Posterior cingulate gyrus (tissue), 11 donors: ENCODE measurements around the gene SSTR4.

ENCODE experiments used
- DNase-seq, 10 donors: peaks; one replicate each; pipeline versions ENCODE4 v3.0.0 to v3.0.0-alpha.2; 2020 to 2021; ENCODE audit warnings: mixed read lengths in 3 of 10
- intact Hi-C: fragments of 100-400 bp; cut with DNase I; formaldehyde crosslinking; loops from one replicate; pipeline ENCODE4 v1.15.1; 2023

The SSTR4 gene

DNA sequence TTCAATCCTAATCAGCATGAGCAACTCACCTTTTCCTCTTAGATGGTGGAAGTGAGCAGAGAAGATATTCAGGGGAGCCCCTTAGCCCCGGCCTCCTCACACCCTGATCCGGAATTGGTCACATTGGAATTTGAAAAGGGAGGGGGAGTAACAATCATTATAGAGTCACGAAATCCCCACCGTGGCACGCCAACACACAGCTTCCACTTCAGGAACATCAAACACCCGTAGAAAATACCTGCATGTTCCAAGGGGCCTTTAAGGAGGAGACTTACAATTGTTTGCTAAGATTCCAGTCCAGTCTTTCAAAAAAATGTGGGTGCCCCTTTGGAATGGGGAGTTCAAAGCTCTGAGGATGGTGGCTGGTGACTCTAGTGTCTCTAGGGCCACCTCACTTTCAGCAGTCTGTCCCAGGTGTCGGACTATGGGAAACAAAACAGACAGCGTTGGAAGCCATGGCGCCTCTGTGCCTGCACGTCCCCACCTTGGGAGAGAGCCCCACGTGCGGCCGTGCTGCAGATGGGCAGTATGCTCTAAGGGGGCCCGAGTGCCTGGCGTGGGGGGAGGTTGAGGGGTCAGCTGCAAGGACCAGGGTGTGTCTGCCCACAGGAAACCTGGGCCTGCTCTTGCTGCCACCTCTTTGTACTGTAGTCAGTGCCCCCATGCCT lies 48.6 kb downstream of the SSTR4 start:
- intact Hi-C loops = no loop called here
- no peak for DNase-seq

DNA sequence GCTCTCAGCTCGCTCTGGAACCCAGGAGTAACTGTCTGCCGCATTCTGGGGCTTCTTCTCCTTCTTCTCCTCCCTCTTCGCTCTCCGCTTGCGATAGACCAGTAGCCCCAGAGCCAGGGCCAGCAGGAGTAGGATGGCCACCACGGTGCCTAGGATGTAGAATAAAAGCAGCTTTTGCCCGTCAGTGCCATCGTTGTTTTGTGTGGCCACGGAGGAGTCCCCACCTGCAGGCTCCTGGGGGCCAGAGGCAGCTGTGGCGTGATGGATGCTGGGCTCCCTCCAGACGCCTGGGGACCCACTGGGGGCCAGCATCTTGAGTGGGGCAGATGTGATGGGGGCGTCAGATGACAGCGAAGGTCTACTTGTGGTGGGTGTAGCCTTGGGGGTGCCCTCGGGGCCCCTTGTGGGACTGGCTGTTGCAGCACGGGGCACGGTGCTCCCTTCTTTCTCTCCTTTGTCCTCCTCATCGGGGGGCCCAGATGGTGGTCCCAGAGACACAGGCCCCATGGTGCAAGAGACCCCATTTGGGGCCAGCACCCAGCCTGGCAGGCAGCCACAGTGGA lies 49.3 kb downstream of the SSTR4 start:
- DNase-seq = no peak
- intact Hi-C loops = no loop called here

DNA sequence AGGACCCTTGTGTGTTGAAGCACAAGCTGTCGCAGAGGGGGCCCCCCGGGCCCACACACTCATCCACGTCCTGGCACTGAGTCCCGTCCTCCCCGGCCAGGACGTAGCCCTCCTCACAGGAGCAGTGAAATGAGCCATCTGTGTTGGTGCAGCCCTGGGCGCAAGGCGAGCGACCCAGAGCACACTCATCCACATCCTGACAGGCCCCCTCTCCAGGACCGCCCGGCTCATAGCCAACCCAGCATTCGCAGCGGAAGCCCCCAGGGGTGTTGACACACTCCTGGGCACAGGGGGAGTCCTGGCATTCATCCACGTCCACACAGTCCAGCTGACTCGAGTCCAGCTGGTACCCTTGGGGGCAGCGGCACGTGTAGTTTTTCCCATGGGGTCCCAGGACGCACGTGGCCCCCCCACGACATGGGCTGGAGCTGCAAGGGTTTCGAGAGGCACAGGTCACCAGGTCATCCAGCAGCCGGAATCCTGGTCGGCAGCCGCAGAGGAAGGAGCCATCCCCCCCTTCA lies 49.8 kb downstream of the SSTR4 start:
- DNase-seq = no peak
- intact Hi-C loops = no loop called here

DNA sequence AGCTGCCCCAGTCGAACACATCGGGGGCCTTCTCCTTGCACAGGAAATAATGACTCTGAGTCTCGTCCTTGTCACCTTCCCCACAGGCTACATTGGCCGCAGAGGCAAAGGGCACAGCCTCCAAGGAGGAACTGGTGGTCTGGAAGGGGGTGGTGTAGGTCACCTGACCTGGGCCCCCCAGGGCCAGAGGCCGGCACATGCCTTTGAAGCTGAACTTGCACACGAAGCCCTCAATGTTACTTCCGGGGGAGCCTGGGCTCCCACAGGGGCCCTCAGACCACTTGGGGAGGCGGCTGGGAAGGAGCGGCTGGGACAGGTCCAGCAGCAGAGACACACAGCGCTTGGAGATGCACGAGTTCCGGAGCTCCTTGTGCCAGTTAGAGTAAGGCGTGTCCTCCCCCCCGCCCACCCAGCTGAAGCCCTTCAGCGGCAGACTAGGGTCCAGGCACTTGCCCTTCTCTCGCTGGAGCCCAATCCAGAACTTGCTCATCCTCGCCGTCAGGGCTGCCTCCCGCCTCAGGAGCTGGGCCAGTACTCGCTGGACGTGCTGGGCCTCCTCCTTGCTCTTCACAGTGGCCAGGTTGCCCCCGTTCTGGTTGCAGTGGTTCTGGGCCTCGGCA lies 50.4 kb downstream of the SSTR4 start:
- DNase-seq = no peak
- intact Hi-C loops = no loop called here

DNA sequence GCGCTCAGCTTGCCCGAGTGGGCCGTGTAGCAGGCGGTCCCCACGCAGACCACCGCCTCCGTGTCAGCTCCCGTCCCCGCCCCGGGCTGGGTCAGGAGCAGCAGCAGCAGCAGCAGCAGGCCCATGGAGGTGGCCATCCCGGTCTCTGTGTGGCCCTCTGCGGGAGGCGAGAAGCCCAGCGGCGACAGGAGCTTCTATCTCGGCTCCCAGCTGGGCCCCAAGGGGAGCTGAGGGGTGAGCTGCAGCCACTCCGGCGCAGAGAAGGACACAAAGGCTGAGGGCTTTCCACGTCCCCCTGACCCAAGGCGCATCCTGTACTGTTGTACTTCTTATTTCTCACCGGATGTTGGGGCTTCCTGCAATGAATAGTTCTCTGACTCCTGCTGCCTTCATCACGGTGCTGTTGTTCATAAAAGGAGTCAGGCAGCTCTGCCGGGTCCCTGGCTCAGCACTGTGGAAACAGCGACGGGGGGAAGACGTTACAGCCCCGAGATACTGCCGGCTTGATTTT lies 51.0 kb downstream of the SSTR4 start, which contains the start of gene CD93:
TSS of gene CD93 (minus strand) at position 269 of the 511 bp plus-strand sequence. CDS start at position 137, 132 bp downstream.
- intact Hi-C loops = no loop called here
- no peak for DNase-seq

DNA sequence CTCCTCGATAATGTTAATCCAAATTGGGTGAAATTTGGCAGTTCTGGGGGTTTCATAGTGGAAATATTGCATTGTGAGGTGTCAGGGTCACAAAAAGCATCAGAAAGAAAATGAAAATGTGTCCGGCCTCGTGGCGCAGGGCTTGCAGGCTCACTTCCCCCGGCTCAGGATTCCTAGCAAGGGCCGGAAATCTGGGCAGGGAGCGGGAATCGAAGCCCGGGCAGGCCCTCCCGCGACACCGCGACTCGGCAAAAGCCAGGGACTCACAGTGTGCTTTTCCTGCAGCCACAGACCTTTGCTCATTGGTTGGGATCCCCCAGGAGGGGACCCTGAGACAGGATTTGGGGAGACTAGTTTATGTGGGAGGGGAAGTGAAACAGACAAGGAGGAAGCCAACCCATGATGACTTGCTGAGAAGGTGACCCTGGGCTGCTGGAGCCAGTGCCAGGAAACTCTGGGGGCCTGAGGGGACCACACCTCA lies 51.9 kb downstream of the SSTR4 start:
- intact Hi-C loops = no loop called here

DNA sequence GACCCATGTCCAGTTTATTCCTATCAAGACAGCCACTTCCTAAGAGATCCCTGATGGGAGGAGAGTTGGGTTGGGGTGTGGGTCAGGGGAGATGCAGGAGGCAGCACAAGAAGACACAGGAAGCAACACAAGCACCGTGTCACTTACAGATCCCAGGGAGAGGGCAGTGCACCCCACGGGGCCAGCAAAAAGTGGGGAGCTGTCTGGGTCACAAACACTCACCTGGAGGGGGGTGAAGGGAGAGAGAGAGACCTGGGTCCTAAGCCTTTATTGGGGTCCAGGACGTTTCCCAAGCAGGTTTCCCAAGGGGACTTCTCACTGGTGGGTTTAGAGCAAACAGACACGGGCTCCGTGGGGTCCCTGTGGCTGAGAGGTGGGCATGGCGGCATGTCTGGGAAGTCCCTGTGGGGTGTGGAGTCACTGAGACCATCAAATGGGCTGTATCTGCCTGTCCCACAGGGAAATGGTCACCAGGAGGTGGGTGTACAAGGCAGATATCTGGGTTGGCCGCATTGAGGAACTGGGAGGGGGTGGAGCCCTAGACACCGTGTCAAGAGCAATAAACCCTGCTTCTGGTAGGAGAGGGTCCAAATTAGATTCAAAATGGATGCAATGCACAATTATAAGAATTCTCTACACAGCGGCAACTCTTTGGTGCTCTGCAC lies 52.6 kb downstream of the SSTR4 start:
- intact Hi-C loops = no loop called here
- no peak for DNase-seq

More for the DNA sequence above, 51.9 kb downstream of the SSTR4 start:
- peak in 1 of 10 donors; percentile 89 for DNase-seq
